ENCODE data around the gene NPLOC4. TPM values are rescaled to one million over a fixed set of nuclear protein-coding genes. Genes with fewer than 3 reads are reported as not detected.

NPLOC4 gene
- total and polyA plus RNA-seq, 2 of the 13 experiments (the other 11 are each of a cell fraction or from before 2014, with no cell fraction given): 57.0 to 97.0 TPM

DNA sequence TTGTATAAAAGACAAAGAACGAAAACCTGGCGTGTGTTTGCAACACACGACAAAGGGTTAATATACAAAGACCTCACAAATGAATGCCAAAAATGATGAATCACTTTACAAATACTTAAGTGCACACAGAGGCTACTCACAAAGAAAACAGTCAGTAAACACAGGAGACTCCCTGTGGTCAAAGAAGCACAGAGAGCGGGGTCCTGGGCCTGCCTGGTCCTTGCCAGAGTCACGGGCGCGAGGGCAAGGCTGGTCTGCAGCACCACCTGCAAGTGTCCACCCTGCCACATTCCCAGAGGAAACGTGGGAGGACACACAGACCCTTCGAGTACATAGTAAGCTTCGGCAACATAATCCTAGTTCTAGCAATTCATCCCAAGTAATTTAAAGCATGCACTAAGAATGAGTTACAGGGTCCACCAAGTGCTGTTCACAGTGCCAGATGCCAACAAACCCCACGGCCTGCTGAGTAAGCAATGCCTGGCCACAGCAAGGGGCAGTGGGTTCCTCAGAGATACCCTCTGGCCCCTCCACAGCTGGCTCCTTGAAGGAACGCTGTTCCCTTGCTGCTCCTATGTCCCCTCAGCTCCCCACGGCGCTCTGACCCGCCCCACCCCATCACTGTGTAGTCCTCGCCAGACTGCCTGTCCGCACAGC, 60.2 kb downstream of the NPLOC4 start (continued):
- TF ChIP-seq, protein P1, sequence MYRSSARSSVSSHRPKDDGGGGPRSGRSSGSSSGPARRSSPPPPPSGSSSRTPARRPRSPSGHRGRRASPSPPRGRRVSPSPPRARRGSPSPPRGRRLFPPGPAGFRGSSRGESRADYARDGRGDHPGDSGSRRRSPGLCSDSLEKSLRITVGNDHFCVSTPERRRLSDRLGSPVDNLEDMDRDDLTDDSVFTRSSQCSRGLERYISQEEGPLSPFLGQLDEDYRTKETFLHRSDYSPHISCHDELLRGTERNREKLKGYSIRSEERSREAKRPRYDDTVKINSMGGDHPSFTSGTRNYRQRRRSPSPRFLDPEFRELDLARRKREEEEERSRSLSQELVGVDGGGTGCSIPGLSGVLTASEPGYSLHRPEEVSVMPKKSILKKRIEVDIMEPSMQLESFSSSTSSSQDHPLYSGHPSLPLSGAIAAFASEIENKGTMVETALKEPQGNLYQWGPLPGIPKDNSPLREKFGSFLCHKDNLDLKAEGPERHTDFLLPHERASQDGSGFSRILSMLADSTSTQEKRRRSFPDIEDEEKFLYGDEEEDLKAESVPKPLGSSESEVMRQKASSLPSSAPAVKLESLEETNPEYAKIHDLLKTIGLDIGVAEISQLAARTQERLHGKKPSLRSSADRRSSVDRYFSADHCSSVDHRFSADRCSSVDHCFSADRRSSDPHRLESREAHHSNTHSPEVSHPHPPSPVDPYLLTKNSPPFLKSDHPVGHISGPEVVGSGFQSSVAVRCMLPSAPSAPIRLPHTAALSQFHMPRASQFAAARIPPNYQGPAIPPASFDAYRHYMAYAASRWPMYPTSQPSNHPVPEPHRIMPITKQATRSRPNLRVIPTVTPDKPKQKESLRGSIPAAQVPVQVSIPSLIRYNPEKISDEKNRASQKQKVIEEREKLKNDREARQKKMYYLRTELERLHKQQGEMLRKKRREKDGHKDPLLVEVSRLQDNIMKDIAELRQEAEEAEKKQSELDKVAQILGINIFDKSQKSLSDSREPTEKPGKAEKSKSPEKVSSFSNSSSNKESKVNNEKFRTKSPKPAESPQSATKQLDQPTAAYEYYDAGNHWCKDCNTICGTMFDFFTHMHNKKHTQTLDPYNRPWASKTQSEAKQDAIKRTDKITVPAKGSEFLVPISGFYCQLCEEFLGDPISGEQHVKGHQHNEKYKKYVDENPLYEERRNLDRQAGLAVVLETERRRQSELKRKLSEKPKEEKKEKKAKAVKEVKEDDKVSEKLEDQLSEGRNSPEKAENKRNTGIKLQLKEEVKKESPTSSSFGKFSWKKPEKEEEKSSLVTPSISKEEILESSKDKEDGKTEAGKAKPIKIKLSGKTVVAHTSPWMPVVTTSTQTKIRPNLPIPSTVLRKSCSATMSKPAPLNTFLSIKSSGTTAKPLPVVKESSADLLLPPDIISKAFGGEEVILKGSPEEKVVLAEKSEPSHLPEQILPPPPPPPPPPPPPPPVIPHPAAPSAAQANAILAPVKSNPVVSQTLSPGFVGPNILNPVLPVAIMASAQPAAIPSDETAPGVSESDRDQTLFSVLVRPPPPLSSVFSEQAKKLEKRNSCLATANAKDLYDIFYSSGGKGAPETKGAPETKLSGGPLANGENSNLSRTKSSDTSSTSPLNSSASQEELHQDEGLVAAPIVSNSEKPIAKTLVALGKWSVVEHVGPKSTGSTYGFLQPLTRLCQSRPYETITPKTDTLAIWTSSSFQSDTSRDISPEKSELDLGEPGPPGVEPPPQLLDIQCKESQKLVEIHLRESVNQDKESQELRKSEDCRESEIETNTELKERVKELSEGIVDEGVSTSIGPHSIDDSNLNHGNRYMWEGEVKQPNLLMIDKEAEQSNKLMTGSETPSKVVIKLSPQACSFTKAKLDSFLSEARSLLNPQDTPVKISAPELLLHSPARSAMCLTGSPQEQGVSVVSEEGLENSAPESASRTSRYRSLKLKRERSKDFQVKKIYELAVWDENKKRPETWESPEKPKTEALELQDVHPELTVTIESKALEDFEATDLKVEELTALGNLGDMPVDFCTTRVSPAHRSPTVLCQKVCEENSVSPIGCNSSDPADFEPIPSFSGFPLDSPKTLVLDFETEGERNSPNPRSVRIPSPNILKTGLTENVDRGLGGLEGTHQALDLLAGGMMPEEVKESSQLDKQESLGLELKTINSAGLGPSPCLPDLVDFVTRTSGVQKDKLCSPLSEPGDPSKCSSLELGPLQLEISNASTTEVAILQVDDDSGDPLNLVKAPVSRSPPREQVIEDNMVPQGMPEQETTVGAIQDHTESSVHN (CRISPR knock-in tag; IDR thresholded peaks at IDR 0.05): no peak
- TF ChIP-seq REL (CRISPR knock-in tag; conservative IDR thresholded peaks at IDR 0.05): no peak
- TF ChIP-seq ZNF562 (CRISPR knock-in tag; IDR thresholded peaks at IDR 0.05; ENCODE audit: borderline replicate concordance): no peak
- TF ChIP-seq, protein P2, sequence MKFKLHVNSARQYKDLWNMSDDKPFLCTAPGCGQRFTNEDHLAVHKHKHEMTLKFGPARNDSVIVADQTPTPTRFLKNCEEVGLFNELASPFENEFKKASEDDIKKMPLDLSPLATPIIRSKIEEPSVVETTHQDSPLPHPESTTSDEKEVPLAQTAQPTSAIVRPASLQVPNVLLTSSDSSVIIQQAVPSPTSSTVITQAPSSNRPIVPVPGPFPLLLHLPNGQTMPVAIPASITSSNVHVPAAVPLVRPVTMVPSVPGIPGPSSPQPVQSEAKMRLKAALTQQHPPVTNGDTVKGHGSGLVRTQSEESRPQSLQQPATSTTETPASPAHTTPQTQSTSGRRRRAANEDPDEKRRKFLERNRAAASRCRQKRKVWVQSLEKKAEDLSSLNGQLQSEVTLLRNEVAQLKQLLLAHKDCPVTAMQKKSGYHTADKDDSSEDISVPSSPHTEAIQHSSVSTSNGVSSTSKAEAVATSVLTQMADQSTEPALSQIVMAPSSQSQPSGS (CRISPR knock-in tag; IDR thresholded peaks at IDR 0.05): no peak
- no peak for TF ChIP-seq DPF2 (CRISPR knock-in tag; IDR thresholded peaks at IDR 0.05; ENCODE audit: borderline replicate concordance, low read depth)
- TF ChIP-seq, protein P3, sequence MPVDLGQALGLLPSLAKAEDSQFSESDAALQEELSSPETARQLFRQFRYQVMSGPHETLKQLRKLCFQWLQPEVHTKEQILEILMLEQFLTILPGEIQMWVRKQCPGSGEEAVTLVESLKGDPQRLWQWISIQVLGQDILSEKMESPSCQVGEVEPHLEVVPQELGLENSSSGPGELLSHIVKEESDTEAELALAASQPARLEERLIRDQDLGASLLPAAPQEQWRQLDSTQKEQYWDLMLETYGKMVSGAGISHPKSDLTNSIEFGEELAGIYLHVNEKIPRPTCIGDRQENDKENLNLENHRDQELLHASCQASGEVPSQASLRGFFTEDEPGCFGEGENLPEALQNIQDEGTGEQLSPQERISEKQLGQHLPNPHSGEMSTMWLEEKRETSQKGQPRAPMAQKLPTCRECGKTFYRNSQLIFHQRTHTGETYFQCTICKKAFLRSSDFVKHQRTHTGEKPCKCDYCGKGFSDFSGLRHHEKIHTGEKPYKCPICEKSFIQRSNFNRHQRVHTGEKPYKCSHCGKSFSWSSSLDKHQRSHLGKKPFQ (CRISPR knock-in tag; IDR thresholded peaks at IDR 0.05; ENCODE audit: insufficient replicate concordance): no peak
- no peak for TF ChIP-seq ZNF354B (CRISPR knock-in tag; IDR thresholded peaks at IDR 0.05)
- TF ChIP-seq GABPA (IDR thresholded peaks at IDR 0.05; ENCODE audit: low read depth, low read length): no peak
- no peak for TF ChIP-seq GABPA (CRISPR knock-in tag; IDR thresholded peaks at IDR 0.05; ENCODE audit: low read depth)
- peak; percentile 83 for TF ChIP-seq FOXA3 (CRISPR knock-in tag; IDR thresholded peaks at IDR 0.05)
- TF ChIP-seq, protein P4, sequence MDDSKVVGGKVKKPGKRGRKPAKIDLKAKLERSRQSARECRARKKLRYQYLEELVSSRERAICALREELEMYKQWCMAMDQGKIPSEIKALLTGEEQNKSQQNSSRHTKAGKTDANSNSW (CRISPR knock-in tag; IDR thresholded peaks at IDR 0.05; ENCODE audit: borderline replicate concordance): no peak
- TF ChIP-seq ZSCAN21 (CRISPR knock-in tag; IDR thresholded peaks at IDR 0.05; ENCODE audit: borderline replicate concordance): no peak
- TF ChIP-seq MBD4 (IDR thresholded peaks at IDR 0.05; ENCODE audit: borderline replicate concordance, low read length): no peak
- TF ChIP-seq GTF2F1 (IDR thresholded peaks at IDR 0.05; ENCODE audit: low read length): no peak
- TF ChIP-seq TAF15 (IDR thresholded peaks at IDR 0.05; ENCODE audit: low read depth, low read length, poor library complexity, severe bottlenecking): no peak
- TF ChIP-seq MTA3 (CRISPR knock-in tag; IDR thresholded peaks at IDR 0.05): no peak
- TF ChIP-seq PHB2 (IDR thresholded peaks at IDR 0.05; ENCODE audit: partially characterized antibody): no peak
- TF ChIP-seq SRSF9 (IDR thresholded peaks at IDR 0.05; ENCODE audit: borderline replicate concordance, insufficient read depth, low read depth, low read length, poor library complexity, severe bottlenecking): no peak
- TF ChIP-seq KDM6A (CRISPR knock-in tag; IDR thresholded peaks at IDR 0.05; ENCODE audit: low read depth): no peak

Measured in HepG2 (cell line).